ENCODE measurements around the gene JPH4.

JPH4 gene

DNA sequence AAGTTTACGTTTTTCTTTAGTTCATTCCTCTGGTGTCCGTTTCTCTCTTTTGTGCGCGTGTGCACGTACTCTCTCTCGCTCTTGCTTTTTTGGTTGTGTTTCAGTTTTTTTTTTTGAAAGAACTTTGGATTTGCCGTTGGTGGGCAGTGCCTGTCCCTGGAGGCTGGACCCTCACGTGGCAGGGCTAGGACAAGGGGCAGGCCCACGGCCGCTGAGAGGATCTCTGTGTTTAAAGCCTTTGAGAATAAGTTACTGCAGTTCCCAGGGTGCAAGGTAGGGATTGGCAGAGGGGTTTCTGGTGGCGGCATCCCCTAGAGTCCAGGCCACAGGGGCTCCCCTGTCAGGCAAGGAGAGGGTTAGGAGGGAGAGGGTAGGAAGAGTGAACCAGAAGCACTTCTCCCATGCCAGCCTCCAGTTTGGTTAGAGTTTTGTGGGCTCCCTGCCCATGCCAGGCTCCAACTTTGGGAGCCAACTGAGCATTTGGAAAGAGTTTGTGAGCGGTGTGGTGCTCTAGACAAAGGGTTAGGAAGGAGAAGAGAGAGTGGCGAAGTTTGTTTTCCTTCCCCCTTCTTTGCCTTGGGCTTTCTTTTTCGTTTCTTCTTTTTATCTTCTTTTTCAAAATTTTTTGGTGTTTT lies 57.6 kb downstream of the JPH4 start:
- ChIA-PET POLR2A (no interaction called here), CTCF (interaction anchor here (0.7 to 0.8 kb wide), 2 partner anchors 18 to 43 kb away, joined by 3 to 4 read pairs; no protein-coding TSS in a partner anchor)
- DNase-seq (ENCODE audit: extremely low spot score): no peak
- TF ChIP-seq, protein P1, sequence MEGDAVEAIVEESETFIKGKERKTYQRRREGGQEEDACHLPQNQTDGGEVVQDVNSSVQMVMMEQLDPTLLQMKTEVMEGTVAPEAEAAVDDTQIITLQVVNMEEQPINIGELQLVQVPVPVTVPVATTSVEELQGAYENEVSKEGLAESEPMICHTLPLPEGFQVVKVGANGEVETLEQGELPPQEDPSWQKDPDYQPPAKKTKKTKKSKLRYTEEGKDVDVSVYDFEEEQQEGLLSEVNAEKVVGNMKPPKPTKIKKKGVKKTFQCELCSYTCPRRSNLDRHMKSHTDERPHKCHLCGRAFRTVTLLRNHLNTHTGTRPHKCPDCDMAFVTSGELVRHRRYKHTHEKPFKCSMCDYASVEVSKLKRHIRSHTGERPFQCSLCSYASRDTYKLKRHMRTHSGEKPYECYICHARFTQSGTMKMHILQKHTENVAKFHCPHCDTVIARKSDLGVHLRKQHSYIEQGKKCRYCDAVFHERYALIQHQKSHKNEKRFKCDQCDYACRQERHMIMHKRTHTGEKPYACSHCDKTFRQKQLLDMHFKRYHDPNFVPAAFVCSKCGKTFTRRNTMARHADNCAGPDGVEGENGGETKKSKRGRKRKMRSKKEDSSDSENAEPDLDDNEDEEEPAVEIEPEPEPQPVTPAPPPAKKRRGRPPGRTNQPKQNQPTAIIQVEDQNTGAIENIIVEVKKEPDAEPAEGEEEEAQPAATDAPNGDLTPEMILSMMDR (IDR thresholded peaks at IDR 0.05; ENCODE audit: control extremely low read depth, extremely low read depth, low read depth, missing control alignments): no peak

DNA sequence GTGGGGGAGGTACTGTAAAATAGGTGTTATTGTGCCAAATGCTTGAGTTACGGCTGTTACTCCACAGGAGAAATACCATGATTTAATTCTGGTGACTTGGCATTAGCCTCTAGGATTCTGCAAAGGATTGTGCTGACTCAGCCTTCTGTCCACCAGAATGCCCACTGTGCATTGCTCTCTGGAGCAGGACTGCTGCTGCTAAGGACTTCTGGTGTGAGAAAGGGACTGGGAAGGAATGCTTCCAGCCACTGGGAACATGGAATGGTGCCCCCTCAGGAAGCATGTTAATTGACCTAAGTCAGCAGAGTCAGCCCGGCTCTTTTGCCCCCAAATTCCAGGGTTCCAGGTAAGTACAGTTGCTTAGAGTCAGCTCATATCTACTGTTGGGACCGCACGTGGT lies 59.9 kb downstream of the JPH4 start:
- TF ChIP-seq, protein P1 (IDR thresholded peaks at IDR 0.05; ENCODE audit: control extremely low read depth, extremely low read depth, low read depth, missing control alignments): no peak
- ChIA-PET POLR2A (no interaction called here), CTCF (interaction anchor here (1.6 kb wide), 1 partner anchor 44 kb away, joined by 3 read pairs; no protein-coding TSS in a partner anchor)
- DNase-seq (ENCODE audit: extremely low spot score): no peak

Data from GM10248 (cell line).